22Rv1 (cell line): Measurements from ENCODE around the gene MPRIP.
"Not testable (repeated sequence)": the region's sequence is repeated elsewhere in the genome, so short reads cannot be mapped to it uniquely, and the experiment has no call there.

Experiments
- H3K27ac ChIP-seq: fragments of 450-650 bp; 2 replicates; pipeline ENCODE4 v1.5.1; 2017
- ZFX ChIP-seq: fragments of 450-650 bp; IDR thresholded peaks from 2 replicates; pipeline ENCODE4 v1.6.1; 2017; ENCODE audit warnings: antibody characterized with exemption, borderline replicate concordance
- TF ChIP-seq, protein P1 (sequence below): fragments of 450-650 bp; IDR thresholded peaks from 2 replicates; pipeline ENCODE4 v1.5.1; 2017; ENCODE audit warnings: mild to moderate bottlenecking

MPRIP gene

DNA sequence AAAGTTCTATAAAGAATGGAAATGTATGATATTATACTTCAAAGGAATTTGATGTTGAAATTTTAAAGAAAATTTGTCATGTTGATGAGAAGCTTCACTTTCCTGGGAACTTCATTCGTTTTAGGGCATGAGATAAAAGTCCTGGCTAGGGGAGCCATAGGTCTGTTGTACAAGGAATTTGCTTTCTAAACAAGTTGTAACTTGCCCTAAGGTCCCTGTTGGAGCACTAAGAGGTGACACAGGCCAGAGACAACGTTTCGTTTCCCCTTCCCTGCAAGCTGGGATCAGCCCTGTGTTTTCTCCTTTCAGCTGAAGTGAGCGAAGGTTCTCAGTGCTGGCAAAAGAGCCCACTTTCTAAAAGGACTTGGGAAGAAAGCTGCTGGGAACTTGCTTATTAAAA is 147.3 kb downstream of the MPRIP start:
- no peak overlapping the region for H3K27ac ChIP-seq
- no peak for TF ChIP-seq ZFX
- TF ChIP-seq, protein P1, sequence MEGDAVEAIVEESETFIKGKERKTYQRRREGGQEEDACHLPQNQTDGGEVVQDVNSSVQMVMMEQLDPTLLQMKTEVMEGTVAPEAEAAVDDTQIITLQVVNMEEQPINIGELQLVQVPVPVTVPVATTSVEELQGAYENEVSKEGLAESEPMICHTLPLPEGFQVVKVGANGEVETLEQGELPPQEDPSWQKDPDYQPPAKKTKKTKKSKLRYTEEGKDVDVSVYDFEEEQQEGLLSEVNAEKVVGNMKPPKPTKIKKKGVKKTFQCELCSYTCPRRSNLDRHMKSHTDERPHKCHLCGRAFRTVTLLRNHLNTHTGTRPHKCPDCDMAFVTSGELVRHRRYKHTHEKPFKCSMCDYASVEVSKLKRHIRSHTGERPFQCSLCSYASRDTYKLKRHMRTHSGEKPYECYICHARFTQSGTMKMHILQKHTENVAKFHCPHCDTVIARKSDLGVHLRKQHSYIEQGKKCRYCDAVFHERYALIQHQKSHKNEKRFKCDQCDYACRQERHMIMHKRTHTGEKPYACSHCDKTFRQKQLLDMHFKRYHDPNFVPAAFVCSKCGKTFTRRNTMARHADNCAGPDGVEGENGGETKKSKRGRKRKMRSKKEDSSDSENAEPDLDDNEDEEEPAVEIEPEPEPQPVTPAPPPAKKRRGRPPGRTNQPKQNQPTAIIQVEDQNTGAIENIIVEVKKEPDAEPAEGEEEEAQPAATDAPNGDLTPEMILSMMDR, result no peak

DNA sequence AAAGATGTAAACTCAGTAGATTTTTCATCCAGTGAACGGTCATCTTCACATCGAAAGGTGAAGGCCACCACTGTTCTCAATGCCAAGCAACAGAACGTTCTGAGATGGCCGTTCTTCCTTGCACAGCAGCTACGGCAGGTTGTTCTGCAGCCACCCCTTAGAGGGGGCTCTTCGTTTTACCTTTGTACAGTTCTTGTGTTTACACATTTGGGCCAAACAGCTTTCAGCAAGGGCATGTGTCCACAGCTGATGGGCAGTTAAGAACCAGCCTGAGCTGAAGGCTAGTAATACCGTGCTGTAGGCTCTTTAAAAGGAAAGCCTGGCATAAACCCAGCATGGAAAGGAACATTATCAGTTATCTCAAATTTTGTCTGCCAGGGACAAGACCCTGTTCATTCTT is 147.9 kb downstream of the MPRIP start:
- H3K27ac ChIP-seq, result no peak overlapping the region
- TF ChIP-seq ZFX, result no peak
- TF ChIP-seq, protein P1, result no peak

DNA sequence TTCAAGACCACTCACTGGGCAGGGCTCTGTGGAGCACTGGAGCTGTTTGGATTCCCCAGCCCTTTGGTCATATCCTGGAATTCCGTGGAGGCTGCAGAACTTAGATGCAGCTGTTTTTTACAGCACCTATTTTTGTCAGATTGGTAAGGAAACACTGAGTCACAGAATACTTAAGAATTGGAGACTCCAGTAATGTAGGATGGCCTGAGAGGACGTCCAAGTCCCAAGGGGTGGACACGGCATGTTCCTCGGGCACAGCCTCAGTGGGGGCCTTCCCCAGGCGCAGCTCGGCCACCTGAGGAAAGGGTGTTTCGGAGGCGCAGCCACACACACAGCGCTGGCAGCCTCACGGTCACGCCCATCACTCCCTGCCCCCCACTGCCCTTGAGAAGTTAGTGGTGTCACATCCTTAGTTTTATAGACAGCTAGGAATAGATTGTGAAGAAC is 149.1 kb downstream of the MPRIP start:
- no peak for TF ChIP-seq ZFX
- TF ChIP-seq, protein P1, result no peak
- H3K27ac ChIP-seq, result no peak overlapping the region

DNA sequence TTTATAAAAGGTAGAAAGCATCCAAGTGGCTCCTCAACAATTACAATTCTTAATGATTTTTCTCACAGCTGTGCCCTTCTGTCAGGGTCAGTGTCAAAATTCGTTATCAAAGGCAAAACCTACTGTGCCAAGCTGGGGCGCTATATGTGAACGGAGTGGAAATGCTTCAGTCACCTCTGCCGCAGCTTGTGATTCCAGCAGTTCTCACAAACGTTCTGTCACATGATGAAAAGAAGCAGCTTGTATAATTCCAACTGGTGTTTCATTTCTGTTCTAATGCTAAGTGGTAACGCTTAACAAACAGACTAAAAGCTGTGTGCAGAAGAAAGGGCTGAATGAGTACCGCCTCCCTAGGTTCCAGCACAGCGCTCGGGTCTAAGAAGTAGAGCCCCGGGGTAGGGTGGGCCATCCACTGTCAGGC is 149.7 kb downstream of the MPRIP start:
- no peak for TF ChIP-seq ZFX
- TF ChIP-seq, protein P1, result no peak
- H3K27ac ChIP-seq, result no peak overlapping the region

DNA sequence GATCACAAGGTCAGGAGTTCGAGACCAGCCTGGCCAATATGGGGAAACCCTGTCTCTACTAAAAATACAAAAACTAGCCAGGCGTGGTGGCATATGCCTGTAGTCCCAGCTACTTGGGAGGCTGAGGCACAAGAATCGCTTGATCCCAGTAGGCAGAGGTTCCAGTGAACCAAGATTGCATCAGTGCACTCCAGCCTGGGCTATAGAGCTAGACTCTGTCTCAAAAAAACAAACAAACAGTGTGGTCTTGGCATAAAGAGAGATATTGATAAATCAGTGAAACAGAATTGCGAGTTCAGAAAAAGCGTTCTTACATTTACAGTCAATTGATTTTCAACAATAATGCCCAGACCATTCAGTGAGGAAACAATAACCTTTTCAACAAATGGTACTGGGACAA is 153.2 kb downstream of the MPRIP start:
- not testable (repeated sequence) for H3K27ac ChIP-seq

DNA sequence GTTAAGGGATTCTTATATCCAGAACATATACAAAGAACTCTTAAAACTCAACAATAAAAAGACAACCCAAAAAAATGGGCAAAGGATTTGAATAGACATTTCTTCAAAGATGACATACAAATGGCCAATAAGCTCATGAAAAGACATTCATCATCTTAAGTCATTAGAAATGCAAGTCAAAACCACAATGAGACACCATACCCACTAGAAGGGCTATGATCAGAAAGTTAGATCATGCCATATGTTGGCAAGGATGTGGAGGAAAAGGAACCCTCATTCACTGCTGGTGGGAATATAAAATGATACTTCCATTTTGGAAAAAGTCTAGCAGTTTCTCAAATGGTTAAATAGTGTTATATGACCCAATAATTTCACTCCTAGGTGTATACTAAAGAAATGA is 154.5 kb downstream of the MPRIP start:
- H3K27ac ChIP-seq, result no peak overlapping the region
- TF ChIP-seq ZFX, result no peak
- TF ChIP-seq, protein P1, result no peak

DNA sequence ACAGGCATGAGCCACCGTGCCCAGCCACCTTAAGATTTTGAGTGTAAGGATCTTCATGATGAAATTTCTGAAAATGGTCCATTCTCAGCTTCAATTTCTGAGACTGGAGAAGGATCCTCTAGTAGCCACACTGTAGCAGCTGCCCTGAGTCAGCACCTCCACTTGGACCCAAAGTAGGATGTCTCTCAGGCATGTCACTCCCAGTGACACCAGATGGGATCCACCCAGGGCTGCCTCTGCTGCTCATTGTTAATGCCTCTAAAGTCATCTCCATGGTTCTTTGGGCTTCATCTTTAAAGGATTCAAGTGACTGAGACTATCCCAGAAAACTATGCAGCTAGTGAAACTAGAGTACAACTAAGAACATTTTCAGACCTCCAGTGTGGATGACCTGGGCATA is 156.0 kb downstream of the MPRIP start:
- no peak overlapping the region for H3K27ac ChIP-seq
- TF ChIP-seq ZFX, result no peak
- TF ChIP-seq, protein P1, result no peak

DNA sequence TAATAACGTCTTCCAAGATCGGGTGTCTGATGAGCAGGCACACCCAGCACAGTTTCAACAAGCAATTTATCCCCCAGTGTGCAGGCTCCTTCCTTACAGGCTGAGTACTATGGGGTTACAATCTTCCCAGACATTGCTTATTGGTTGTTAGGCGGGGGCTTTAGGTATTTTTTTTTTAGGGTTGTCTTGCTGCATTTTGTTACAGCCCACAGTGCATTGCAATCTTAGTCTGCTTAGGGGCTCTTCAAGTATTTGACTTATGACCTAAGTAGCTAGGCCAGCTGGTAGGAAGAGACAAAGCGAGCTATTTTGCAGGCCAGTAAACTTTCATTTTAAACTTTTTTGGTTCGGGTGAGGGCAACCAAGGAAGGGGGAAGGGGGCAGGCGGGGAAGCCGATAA is 158.1 kb downstream of the MPRIP start:
- no peak for TF ChIP-seq ZFX
- TF ChIP-seq, protein P1, result no peak
- no peak overlapping the region for H3K27ac ChIP-seq
